ENCODE measurements around the gene SPSB2. TPM values are rescaled to one million over a fixed set of nuclear protein-coding genes. Genes with fewer than 3 reads are reported as not detected.

The SPSB2 gene
- total and polyA plus RNA-seq, 5 donors: 2.5 to 4.6 (median 4.0) TPM

DNA sequence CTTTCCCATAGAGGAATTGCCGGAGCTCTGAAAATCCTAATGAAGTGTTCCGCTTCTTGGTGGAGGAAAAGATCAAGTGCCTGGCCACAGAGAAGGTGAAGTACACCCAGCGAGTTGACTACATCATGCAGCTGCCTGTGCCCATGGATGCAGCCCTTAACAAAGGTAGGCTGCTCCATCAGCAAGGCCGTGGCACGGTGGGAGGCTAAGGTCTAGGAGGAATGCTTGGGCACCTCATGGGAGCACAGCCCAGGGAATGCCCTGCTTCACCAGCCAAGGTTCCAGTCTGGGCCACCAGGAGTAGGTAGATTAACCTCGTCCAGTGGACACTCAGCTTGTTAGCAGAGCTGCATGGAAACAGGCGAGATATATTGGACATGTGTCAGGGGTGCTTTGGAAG, 12.2 kb downstream of the SPSB2 start:
- H3K27me3 ChIP-seq (ENCODE audit: control insufficient read depth, insufficient read depth): no peaks in the 10 kb centered on the region
- ATAC-seq (no peak), DNase-seq (no peak)
- no peaks in the 10 kb centered on the region for H3K4me1 ChIP-seq (ENCODE audit: control insufficient read depth, insufficient read depth, low read length)
- intact Hi-C loops (cut with DNase I): no loop called here
- 98% methylated on average over 7 of the region's 7 CpGs for WGBS
- H3K9me3 ChIP-seq (ENCODE audit: control insufficient read depth, low read length): no peaks in the 10 kb centered on the region
- H3K27ac ChIP-seq (ENCODE audit: low read length): no peak overlapping the region
- no peak overlapping the region for H3K4me3 ChIP-seq (ENCODE audit: low read length)

GRCh38 chr12:6860116-6860515, 13.0 kb downstream of the SPSB2 start:
- Histone ChIP-seq H3K4me3 (ENCODE audit: low read length) (no peak overlapping the region), H3K4me1 (ENCODE audit: control insufficient read depth, insufficient read depth, low read length) (no peaks in the 10 kb centered on the region), H3K27ac (ENCODE audit: low read length) (no peak overlapping the region), H3K27me3 (ENCODE audit: control insufficient read depth, insufficient read depth) (no peaks in the 10 kb centered on the region), H3K9me3 (ENCODE audit: control insufficient read depth, low read length) (no peaks in the 10 kb centered on the region)
- ATAC-seq: no peak
- DNase-seq: peak in 1 of 3 donors; percentile 20
- 95% methylated on average over 9 of the region's 9 CpGs for WGBS
- intact Hi-C loops (cut with DNase I): no loop called here

DNA sequence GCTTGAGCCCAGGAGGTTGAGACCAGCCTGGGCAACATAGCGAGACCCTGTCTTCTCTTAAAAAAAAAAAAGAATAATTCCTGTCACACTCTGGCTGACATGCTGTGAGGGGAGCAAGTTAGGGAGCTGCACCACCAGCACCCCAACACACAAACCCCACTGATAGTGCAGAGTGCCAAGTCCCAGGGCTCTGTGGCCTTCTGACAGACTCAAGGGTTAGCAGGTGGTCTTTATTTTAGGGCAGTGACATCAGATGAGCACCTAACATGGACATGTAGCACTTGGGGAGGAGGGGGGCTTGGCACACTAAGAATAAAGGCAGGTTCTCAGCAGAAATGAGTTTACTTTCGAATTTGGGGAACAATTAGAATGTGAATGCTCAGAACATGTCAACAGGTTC, 14.3 kb downstream of the SPSB2 start:
- H3K27me3 ChIP-seq (ENCODE audit: control insufficient read depth, insufficient read depth): no peaks in the 10 kb centered on the region
- 93% methylated on average over 2 of the region's 2 CpGs for WGBS
- no peaks in the 10 kb centered on the region for H3K9me3 ChIP-seq (ENCODE audit: control insufficient read depth, low read length)
- no peak overlapping the region for H3K4me3 ChIP-seq (ENCODE audit: low read length)
- no peak overlapping the region for H3K27ac ChIP-seq (ENCODE audit: low read length)
- ATAC-seq (no peak), DNase-seq (peak in 1 of 3 donors; percentile 21)
- intact Hi-C loops (cut with DNase I): no loop called here
- H3K4me1 ChIP-seq (ENCODE audit: control insufficient read depth, insufficient read depth, low read length): no peaks in the 10 kb centered on the region

DNA sequence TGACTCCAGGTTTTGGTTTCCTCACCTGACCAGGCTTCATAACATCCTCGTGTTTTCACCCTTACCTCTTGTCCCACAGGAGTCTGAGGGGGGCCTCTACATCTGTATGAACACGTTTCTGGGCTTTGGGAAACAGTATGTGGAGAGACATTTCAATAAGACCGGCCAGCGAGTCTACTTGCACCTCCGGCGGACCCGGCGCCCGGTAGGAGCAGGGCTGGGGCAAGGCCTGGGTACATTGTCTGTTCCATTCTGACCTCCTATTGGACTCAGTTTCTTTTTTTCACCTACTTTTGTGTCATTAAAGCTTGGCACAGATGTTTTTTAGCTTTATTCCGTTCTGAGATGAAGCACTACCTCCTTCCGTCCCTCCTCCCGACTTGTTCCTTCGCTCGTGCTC, 17.8 kb downstream of the SPSB2 start:
- Histone ChIP-seq H3K4me3 (ENCODE audit: low read length) (no peak overlapping the region), H3K4me1 (ENCODE audit: control insufficient read depth, insufficient read depth, low read length) (no peaks in the 10 kb centered on the region), H3K27me3 (ENCODE audit: control insufficient read depth, insufficient read depth) (no peaks in the 10 kb centered on the region), H3K27ac (ENCODE audit: low read length) (no peak overlapping the region), H3K9me3 (ENCODE audit: control insufficient read depth, low read length) (no peaks in the 10 kb centered on the region)
- intact Hi-C loops (cut with DNase I): no loop called here
- 93% methylated on average over 14 of the region's 14 CpGs for WGBS
- DNase-seq (no peak), ATAC-seq (no peak)

GRCh38 chr12:6854036-6854435, 19.1 kb downstream of the SPSB2 start:
- H3K4me3 ChIP-seq (ENCODE audit: low read length): no peak overlapping the region

GRCh38 chr12:6853626-6854025, 19.5 kb downstream of the SPSB2 start:
- Histone ChIP-seq H3K27me3 (ENCODE audit: control insufficient read depth, insufficient read depth) (no peaks in the 10 kb centered on the region), H3K9me3 (ENCODE audit: control insufficient read depth, low read length) (no peaks in the 10 kb centered on the region), H3K4me3 (ENCODE audit: low read length) (no peak overlapping the region), H3K4me1 (ENCODE audit: control insufficient read depth, insufficient read depth, low read length) (no peaks in the 10 kb centered on the region), H3K27ac (ENCODE audit: low read length) (no peak overlapping the region)
- DNase-seq (no peak), ATAC-seq (no peak)
- intact Hi-C loops (cut with DNase I): no loop called here
- 77% methylated on average over 1 of the region's 1 CpG for WGBS

More at GRCh38 chr12:6854036-6854435, 19.1 kb downstream of the SPSB2 start:
- Histone ChIP-seq H3K9me3 (ENCODE audit: control insufficient read depth, low read length) (no peaks in the 10 kb centered on the region), H3K4me1 (ENCODE audit: control insufficient read depth, insufficient read depth, low read length) (no peaks in the 10 kb centered on the region), H3K27ac (ENCODE audit: low read length) (no peak overlapping the region), H3K27me3 (ENCODE audit: control insufficient read depth, insufficient read depth) (no peaks in the 10 kb centered on the region)
- intact Hi-C loops (cut with DNase I): no loop called here
- ATAC-seq: no peak
- no peak for DNase-seq
- 70% methylated on average over 6 of the region's 6 CpGs for WGBS

- peak overlapping the region; percentile 38 for H3K4me3 ChIP-seq (ENCODE audit: low read length)
- 2% methylated on average over 18 of the region's 18 CpGs for WGBS
- no peaks in the 10 kb centered on the region for H3K27me3 ChIP-seq (ENCODE audit: control insufficient read depth, insufficient read depth)
- no peaks in the 10 kb centered on the region for H3K4me1 ChIP-seq (ENCODE audit: control insufficient read depth, insufficient read depth, low read length)
- ATAC-seq (peak in 1 of 2 donors; percentile 0), DNase-seq (peak; percentile 67 to 79 (median 75))
- intact Hi-C loops (cut with DNase I): no loop called here
- no peak overlapping the region for H3K27ac ChIP-seq (ENCODE audit: low read length)
- no peaks in the 10 kb centered on the region for H3K9me3 ChIP-seq (ENCODE audit: control insufficient read depth, low read length)
These were observed 20.3 kb downstream of the SPSB2 start for GRCh38 chr12:6852651-6853354.

DNA sequence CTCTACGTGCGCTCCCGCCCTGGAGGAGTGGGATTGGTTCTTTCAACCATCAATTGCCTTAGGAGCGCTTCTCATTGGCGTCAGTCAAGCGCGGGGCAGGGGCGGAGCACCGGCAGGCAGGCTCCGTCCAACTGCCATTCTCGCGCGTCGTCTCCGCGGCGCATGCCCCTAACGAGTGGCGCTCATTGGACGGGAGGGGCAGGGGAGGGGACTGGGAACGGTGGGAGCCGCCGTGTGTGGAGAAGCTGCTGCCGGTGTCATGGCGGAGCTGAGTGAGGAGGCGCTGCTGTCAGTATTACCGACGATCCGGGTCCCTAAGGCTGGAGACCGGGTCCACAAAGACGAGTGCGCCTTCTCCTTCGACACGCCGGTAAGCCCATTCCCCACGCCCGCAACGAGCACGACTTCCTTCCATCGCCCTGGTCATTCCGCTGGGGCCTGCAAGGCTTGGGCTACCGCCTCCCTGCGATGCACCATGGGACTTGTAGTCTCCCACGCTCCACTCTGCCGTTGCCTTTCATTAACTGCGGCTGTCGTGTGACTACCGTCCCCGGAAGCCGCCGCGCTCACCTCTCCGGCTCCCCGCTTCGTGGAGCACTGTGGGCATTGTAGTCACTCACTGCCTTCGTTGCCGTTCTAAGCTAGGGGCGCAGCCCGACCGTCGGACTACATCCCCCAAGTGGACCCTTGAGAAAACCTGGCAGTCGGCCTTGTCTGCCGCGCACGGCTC, 21.0 kb downstream of the SPSB2 start, which contains the start of gene USP5:
Gene USP5 (plus strand): TSS at position 230 of the 730 bp plus-strand sequence. CDS start 30 bp downstream, at position 260.
- Histone ChIP-seq H3K27ac (ENCODE audit: low read length) (peak within 1 kb of the TSS; percentile 87), H3K4me3 (ENCODE audit: low read length) (peak within 1 kb of the TSS; percentile 44), H3K4me1 (ENCODE audit: control insufficient read depth, insufficient read depth, low read length) (no peaks in the 10 kb centered on the region), H3K9me3 (ENCODE audit: control insufficient read depth, low read length) (no peaks in the 10 kb centered on the region), H3K27me3 (ENCODE audit: control insufficient read depth, insufficient read depth) (no peaks in the 10 kb centered on the region)
- ATAC-seq (peak; percentile 94 to 95), DNase-seq (peak; percentile 99 to 100 (median 100))
- WGBS: under 1% methylated on average over 65 of the region's 65 CpGs
- intact Hi-C loops (cut with DNase I): no loop called here

DNA sequence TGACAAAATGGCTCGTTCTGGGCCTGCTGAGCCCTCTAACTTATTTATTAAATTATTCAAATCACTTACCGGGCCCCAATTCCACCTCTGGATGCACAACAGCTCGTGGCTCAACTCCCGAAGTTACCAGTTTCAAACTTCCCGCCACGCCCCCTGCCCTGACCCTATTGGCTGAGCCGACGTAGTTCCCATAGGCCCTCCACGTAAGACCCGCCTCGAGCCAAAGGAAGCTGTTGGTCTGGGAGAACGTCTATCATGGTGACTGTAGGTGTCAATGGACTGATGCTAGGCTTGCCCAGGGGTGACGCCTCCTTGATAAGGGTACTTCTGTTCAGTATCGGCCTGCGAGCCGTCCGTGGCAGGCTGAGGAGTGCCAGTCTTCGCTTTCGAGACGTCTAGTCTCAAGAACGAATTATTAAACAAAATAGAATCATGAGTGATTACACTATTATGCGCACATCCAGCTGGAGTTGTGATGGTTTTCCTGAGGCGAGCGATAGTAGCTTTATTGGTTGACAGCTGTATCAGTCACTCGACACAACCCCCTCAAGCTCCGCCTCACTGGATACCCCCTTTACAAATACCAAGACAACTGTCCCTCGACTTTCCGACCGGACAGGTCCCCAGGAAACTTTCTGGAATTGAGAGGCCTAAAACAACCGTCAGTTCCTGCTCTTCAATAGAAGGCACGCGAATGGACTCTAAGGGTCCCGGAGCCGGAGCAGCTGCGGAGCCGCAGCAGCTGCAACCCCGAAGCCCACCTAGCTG, 21.8 kb downstream of the SPSB2 start, which contains the start of gene CDCA3:
Gene CDCA3 (minus strand): TSS at position 134 of the 768 bp plus-strand sequence. CDS start 334 bp downstream, outside the sequence.
- under 1% methylated on average over 37 of the region's 37 CpGs for WGBS
- intact Hi-C loops (cut with DNase I): no loop called here
- Histone ChIP-seq H3K9me3 (ENCODE audit: control insufficient read depth, low read length) (no peaks in the 10 kb centered on the region), H3K27ac (ENCODE audit: low read length) (peak within 1 kb of the TSS; percentile 87), H3K4me3 (ENCODE audit: low read length) (peak within 1 kb of the TSS; percentile 44), H3K27me3 (ENCODE audit: control insufficient read depth, insufficient read depth) (no peaks in the 10 kb centered on the region), H3K4me1 (ENCODE audit: control insufficient read depth, insufficient read depth, low read length) (no peaks in the 10 kb centered on the region)
- DNase-seq (peak; percentile 96 to 98 (median 96)), ATAC-seq (peak; percentile 85 to 86)

GRCh38 chr12:6850796-6851152, 22.3 kb downstream of the SPSB2 start:
- WGBS: 29% methylated on average over 16 of the region's 16 CpGs
- Histone ChIP-seq H3K4me1 (ENCODE audit: control insufficient read depth, insufficient read depth, low read length) (no peaks in the 10 kb centered on the region), H3K27ac (ENCODE audit: low read length) (no peak overlapping the region), H3K27me3 (ENCODE audit: control insufficient read depth, insufficient read depth) (no peaks in the 10 kb centered on the region), H3K9me3 (ENCODE audit: control insufficient read depth, low read length) (no peaks in the 10 kb centered on the region), H3K4me3 (ENCODE audit: low read length) (no peak overlapping the region)
- DNase-seq (peak in 2 of 3 donors; percentile 44 to 78), ATAC-seq (no peak)
- intact Hi-C loops (cut with DNase I): no loop called here
